Islet precursor cell (in vitro differentiated cells): ENCODE results near the gene WDR49.

Experiments used
- DNase-seq: peaks from one replicate; pipeline ENCODE4 v3.0.0-alpha.2; 2018

Gene WDR49

GRCh38 chr3:167483708-167484475 is 169.8 kb downstream of the WDR49 start:
- no peak for DNase-seq

GRCh38 chr3:167481164-167481563 is 172.6 kb downstream of the WDR49 start:
- DNase-seq: no peak

GRCh38 chr3:167480748-167481147 is 173.0 kb downstream of the WDR49 start:
- DNase-seq: no peak

- DNase-seq: no peak
Observed at GRCh38 chr3:167473863-167474262, 179.9 kb downstream of the WDR49 start, which contains the start of gene SERPINI2. Gene SERPINI2 (minus strand): TSS chr3:167474042. CDS start chr3:167471834, 2,208 bp downstream.

GRCh38 chr3:167469381-167469780 is 184.4 kb downstream of the WDR49 start:
- no peak for DNase-seq

- no peak for DNase-seq
Observed at GRCh38 chr3:167467848-167468611, 185.7 kb downstream of the WDR49 start.

GRCh38 chr3:167466966-167467365 is 186.8 kb downstream of the WDR49 start:
- no peak for DNase-seq

- DNase-seq: no peak
Observed at GRCh38 chr3:167456157-167456799, 197.5 kb downstream of the WDR49 start.

GRCh38 chr3:167453815-167454214 is 199.9 kb downstream of the WDR49 start:
- no peak for DNase-seq

- DNase-seq: no peak
Observed at GRCh38 chr3:167451282-167451681, 202.5 kb downstream of the WDR49 start.

- no peak for DNase-seq
Observed at GRCh38 chr3:167450675-167451074, 203.1 kb downstream of the WDR49 start.

- no peak for DNase-seq
Observed at GRCh38 chr3:167450195-167450594, 203.5 kb downstream of the WDR49 start.

GRCh38 chr3:167445491-167445890 is 208.3 kb downstream of the WDR49 start:
- no peak for DNase-seq

- DNase-seq: no peak
Observed at GRCh38 chr3:167441256-167441655, 212.5 kb downstream of the WDR49 start.

- no peak for DNase-seq
Observed at GRCh38 chr3:167437428-167438139, 216.2 kb downstream of the WDR49 start.
